Upper lobe of right lung (tissue), 1 donor: Measurements from ENCODE around the gene ATF7. TPM values are rescaled to one million over a fixed set of nuclear protein-coding genes. Genes with fewer than 3 reads are reported as not detected.
A peak's percentile ranks its signal among the peaks of the same experiment; 100 is the strongest.

ENCODE experiments used
- ATAC-seq: fragments of 200-7000 bp; cut with Tn5 transposase; one replicate; pipeline ENCODE4 v1.9.1; 2020; ENCODE audit warnings: mild to moderate bottlenecking, moderate library complexity
- DNase-seq: peaks from one replicate; pipeline ENCODE4 v3.0.0-alpha.2; 2020
- H3K27ac ChIP-seq: fragments of 200-600 bp; one replicate; pipeline ENCODE4 v1.8.0; 2022
- H3K27me3 ChIP-seq: fragments of 200-600 bp; one replicate; pipeline ENCODE4 v1.8.0; 2022; ENCODE audit warnings: mild to moderate bottlenecking
- H3K36me3 ChIP-seq: fragments of 200-600 bp; one replicate; pipeline ENCODE4 v1.8.0; 2022
- H3K4me1 ChIP-seq: fragments of 200-600 bp; one replicate; pipeline ENCODE4 v1.8.0; 2022
- H3K4me3 ChIP-seq: fragments of 200-600 bp; one replicate; pipeline ENCODE4 v1.8.0; 2022; ENCODE audit warnings: mild to moderate bottlenecking
- H3K9me3 ChIP-seq: fragments of 200-600 bp; one replicate; pipeline ENCODE4 v1.8.0; 2022
- CTCF ChIP-seq: fragments of 200-600 bp; IDR thresholded peaks from one replicate; pipeline ENCODE4 v1.8.0; 2022; ENCODE audit warnings: antibody characterized with exemption
- intact Hi-C: fragments of 100-400 bp; cut with DNase I; formaldehyde crosslinking; loops from one replicate; pipeline ENCODE4 v1.11.0; 2022
- total RNA-seq: library from RNA; stranded (reverse); fragmentation: NEBNext Ultra II Directional; extraction: Animal tissue kit (Norgen Biotek cat#: 25700); gene quantifications from one replicate; pipeline ENCODE4 v1.2.1, GENCODE V29; 2021
- donor health status: DM: no; HTN: yes; CAD: no; lungs with severe emphysema.

Gene ATF7
- total RNA-seq, 1 donor from 2014 or later: 54.0 TPM

- Histone ChIP-seq H3K4me1 (peaks cover 20% of the 10 kb centered on the region), H3K27ac (peak overlapping the region; percentile 82), H3K36me3 (peaks cover 27% of the 10 kb centered on the region), H3K9me3 (no peaks in the 10 kb centered on the region), H3K27me3 (no peaks in the 10 kb centered on the region), H3K4me3 (peak overlapping the region; percentile 2)
- ATAC-seq: no peak
- TF ChIP-seq CTCF: no peak
- peak; percentile 62 for DNase-seq
- intact Hi-C loops: loop anchor here (10.0 kb wide), 1 partner anchor 148 kb away; no protein-coding TSS in a partner anchor
Measured at GRCh38 chr12:53502983-53503728, 123.0 kb downstream of the ATF7 start.

GRCh38 chr12:53502331-53502730 is 123.9 kb downstream of the ATF7 start:
- peak overlapping the region; percentile 97 for H3K27ac ChIP-seq
- ATAC-seq (no peak), DNase-seq (peak; percentile 46)
- intact Hi-C loops: loop anchor here (10.0 kb wide), 1 partner anchor 148 kb away; no protein-coding TSS in a partner anchor
- H3K27me3 ChIP-seq: no peaks in the 10 kb centered on the region
- peak overlapping the region; percentile 77 for H3K4me3 ChIP-seq
- H3K36me3 ChIP-seq: peaks cover 27% of the 10 kb centered on the region
- H3K9me3 ChIP-seq: no peaks in the 10 kb centered on the region
- TF ChIP-seq CTCF: no peak
- H3K4me1 ChIP-seq: peaks cover 26% of the 10 kb centered on the region

- H3K9me3 ChIP-seq: no peaks in the 10 kb centered on the region
- TF ChIP-seq CTCF: no peak
- peak overlapping the region; percentile 97 for H3K27ac ChIP-seq
- H3K36me3 ChIP-seq: peaks cover 23% of the 10 kb centered on the region
- intact Hi-C loops: loop anchor here (10.0 kb wide), 1 partner anchor 147 kb away; no protein-coding TSS in a partner anchor
- H3K4me3 ChIP-seq: peak overlapping the region; percentile 77
- DNase-seq: peak; percentile 61
- peaks cover 32% of the 10 kb centered on the region for H3K4me1 ChIP-seq
- no peak for ATAC-seq
- no peaks in the 10 kb centered on the region for H3K27me3 ChIP-seq
Measured at GRCh38 chr12:53501615-53502181, 124.5 kb downstream of the ATF7 start.

- H3K4me3 ChIP-seq: peak within 1 kb of the TSS; percentile 77
- DNase-seq: peak; percentile 98
- H3K9me3 ChIP-seq: no peaks in the 10 kb centered on the region
- H3K36me3 ChIP-seq: peaks cover 16% of the 10 kb centered on the region
- peak within 1 kb of the TSS; percentile 97 for H3K27ac ChIP-seq
- intact Hi-C loops: loop anchor here (10.0 kb wide), 1 partner anchor 146 kb away; no protein-coding TSS in a partner anchor
- H3K4me1 ChIP-seq: peaks cover 39% of the 10 kb centered on the region
- no peaks in the 10 kb centered on the region for H3K27me3 ChIP-seq
- ATAC-seq: peak; percentile 87
- TF ChIP-seq CTCF: no peak
Measured at GRCh38 chr12:53500776-53501614, 125.2 kb downstream of the ATF7 start, which contains the start of gene TARBP2. Gene TARBP2 (plus strand): TSS chr12:53501283. CDS start chr12:53501409, 126 bp downstream.

GRCh38 chr12:53500142-53500775 is 125.9 kb downstream of the ATF7 start:
- peaks cover 45% of the 10 kb centered on the region for H3K4me1 ChIP-seq
- DNase-seq: peak; percentile 79
- H3K4me3 ChIP-seq: peak overlapping the region; percentile 77
- no peaks in the 10 kb centered on the region for H3K9me3 ChIP-seq
- TF ChIP-seq CTCF: no peak
- H3K27ac ChIP-seq: peak overlapping the region; percentile 97
- H3K36me3 ChIP-seq: peaks cover 9% of the 10 kb centered on the region
- peak; percentile 11 for ATAC-seq
- intact Hi-C loops: loop anchor here (10.0 kb wide), 1 partner anchor 145 kb away; no protein-coding TSS in a partner anchor
- no peaks in the 10 kb centered on the region for H3K27me3 ChIP-seq
